ENCODE measurements around the gene CTNND2. TPM values are rescaled to one million over a fixed set of nuclear protein-coding genes. Genes with fewer than 3 reads are reported as not detected.

CTNND2 gene
- total and polyA plus RNA-seq, 10 of the 15 experiments (the other 5 are each of a cell fraction or from before 2014, with no cell fraction given), result 0.02 to 0.16 (median 0.04) TPM; not detected in 7

DNA sequence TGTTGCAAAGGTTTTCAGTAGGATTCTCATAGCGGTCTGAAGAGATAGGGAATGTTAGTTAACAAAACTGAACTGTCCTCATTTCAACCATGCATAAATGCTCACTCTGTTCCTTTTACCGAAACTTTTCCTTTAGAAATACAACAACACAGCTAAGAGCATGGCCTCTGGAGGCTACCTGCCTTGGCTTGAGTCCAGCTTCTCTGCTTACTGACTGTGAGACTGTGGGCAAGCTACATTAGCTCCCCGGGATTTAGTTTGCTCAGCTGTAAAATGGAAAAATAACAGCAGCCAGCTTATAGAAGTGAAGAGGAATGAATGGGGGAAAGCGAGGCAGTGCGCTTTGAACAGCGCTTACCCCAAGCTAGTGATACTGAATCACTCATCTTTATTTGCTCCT is 635.4 kb downstream of the CTNND2 start:
- H3K27me3 ChIP-seq (replicated peaks in 1 of 2; ENCODE audit: control insufficient read depth in 2 of 2, insufficient read depth in 2 of 2, low read length in 1 of 2), result no peaks in the 10 kb centered on the region
- intact Hi-C loops (cut with micrococcal nuclease; ENCODE audit: unreplicated experiment), result loop anchor here (5.0 kb wide), 2 partner anchors 223 to 453 kb away; no protein-coding TSS in a partner anchor
- no peaks in the 10 kb centered on the region for H3K36me3 ChIP-seq (ENCODE audit: control insufficient read depth in 2 of 2, insufficient read depth in 2 of 2, low read length in 1 of 2)
- TF ChIP-seq MTA2 (IDR thresholded peaks at IDR 0.05; ENCODE audit: low read depth) (no peak), TCF3 (IDR thresholded peaks at IDR 0.05; ENCODE audit: borderline replicate concordance, insufficient read depth, low read depth, low read length) (no peak), BHLHE40 (IDR thresholded peaks at IDR 0.05; ENCODE audit: borderline replicate concordance in 1 of 2, low read depth in 2 of 2, low read length in 1 of 2) (no peak), SMARCA5 (IDR thresholded peaks at IDR 0.05) (no peak), MXI1 (IDR thresholded peaks at IDR 0.05; ENCODE audit: low read depth, low read length) (no peak), SUPT20H (IDR thresholded peaks at IDR 0.05; ENCODE audit: borderline replicate concordance, control insufficient read depth, low read depth, low read length) (no peak), NFYA (IDR thresholded peaks at IDR 0.05; ENCODE audit: borderline replicate concordance, low read depth, low read length) (no peak), JUNB (IDR thresholded peaks at IDR 0.05) (no peak), ETV6 (conservative IDR thresholded peaks at IDR 0.05 in 1 of 2, IDR thresholded peaks at IDR 0.05 in 1 of 2; ENCODE audit: borderline replicate concordance in 1 of 2, low read depth in 1 of 2) (no peak), BCL11A (IDR thresholded peaks at IDR 0.05; ENCODE audit: low read depth, low read length) (no peak), BMI1 (IDR thresholded peaks at IDR 0.05; ENCODE audit: borderline replicate concordance) (no peak), ZZZ3 (IDR thresholded peaks at IDR 0.05; ENCODE audit: control insufficient read depth, insufficient read length, low read depth) (no peak)
- TF ChIP-seq, protein P1, sequence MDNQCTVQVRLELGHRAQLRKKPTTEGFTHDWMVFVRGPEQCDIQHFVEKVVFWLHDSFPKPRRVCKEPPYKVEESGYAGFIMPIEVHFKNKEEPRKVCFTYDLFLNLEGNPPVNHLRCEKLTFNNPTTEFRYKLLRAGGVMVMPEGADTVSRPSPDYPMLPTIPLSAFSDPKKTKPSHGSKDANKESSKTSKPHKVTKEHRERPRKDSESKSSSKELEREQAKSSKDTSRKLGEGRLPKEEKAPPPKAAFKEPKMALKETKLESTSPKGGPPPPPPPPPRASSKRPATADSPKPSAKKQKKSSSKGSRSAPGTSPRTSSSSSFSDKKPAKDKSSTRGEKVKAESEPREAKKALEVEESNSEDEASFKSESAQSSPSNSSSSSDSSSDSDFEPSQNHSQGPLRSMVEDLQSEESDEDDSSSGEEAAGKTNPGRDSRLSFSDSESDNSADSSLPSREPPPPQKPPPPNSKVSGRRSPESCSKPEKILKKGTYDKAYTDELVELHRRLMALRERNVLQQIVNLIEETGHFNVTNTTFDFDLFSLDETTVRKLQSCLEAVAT (IDR thresholded peaks at IDR 0.05), result no peak
- TF ChIP-seq, protein P2, sequence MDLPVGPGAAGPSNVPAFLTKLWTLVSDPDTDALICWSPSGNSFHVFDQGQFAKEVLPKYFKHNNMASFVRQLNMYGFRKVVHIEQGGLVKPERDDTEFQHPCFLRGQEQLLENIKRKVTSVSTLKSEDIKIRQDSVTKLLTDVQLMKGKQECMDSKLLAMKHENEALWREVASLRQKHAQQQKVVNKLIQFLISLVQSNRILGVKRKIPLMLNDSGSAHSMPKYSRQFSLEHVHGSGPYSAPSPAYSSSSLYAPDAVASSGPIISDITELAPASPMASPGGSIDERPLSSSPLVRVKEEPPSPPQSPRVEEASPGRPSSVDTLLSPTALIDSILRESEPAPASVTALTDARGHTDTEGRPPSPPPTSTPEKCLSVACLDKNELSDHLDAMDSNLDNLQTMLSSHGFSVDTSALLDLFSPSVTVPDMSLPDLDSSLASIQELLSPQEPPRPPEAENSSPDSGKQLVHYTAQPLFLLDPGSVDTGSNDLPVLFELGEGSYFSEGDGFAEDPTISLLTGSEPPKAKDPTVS (IDR thresholded peaks at IDR 0.05; ENCODE audit: low read depth, low read length), result no peak
- in situ Hi-C loops (cut with MboI), result loop anchor here (25.0 kb wide), 1 partner anchor 743 kb away; no protein-coding TSS in a partner anchor
- no peak overlapping the region for H3K4me3 ChIP-seq
- DNase-seq (ENCODE audit: low read depth, low spot score) (no peak), FAIRE-seq (no peak), ATAC-seq (no peak)
- H4K20me1 ChIP-seq (ENCODE audit: control insufficient read depth, insufficient read depth), result no peaks in the 10 kb centered on the region
- H3K4me1 ChIP-seq (ENCODE audit: control insufficient read depth, insufficient read depth, low read length), result no peaks in the 10 kb centered on the region
- 37% methylated on average over 6 of the region's 6 CpGs for WGBS (ENCODE audit: insufficient coverage, insufficient replicate concordance, low lambda C conversion rate, missing lambda C conversion rate)
- no TSS peak for BruUV-seq (replicated peaks)
- H3K9me3 ChIP-seq (replicated peaks; ENCODE audit: control insufficient read depth, insufficient read depth, low read length), result no peaks in the 10 kb centered on the region
- ChIA-PET POLR2A (no interaction called here), CTCF (interaction anchor here (0.6 to 2.0 kb wide), 4 partner anchors 9 to 755 kb away, joined by 3 to 6 read pairs (median 4); no protein-coding TSS in a partner anchor), SMC1A (ENCODE audit: uncharacterized antibody, unreplicated experiment) (interaction anchor here (0.6 to 1.3 kb wide), 2 partner anchors 9 to 21 kb away, joined by 3 read pairs; no protein-coding TSS in a partner anchor), RAD21 (ENCODE audit: unreplicated experiment) (no interaction called here)
- H3K27ac ChIP-seq (ENCODE audit: control insufficient read depth, insufficient read depth), result no peak overlapping the region
- no peak overlapping the region for H2AFZ ChIP-seq (ENCODE audit: control insufficient read depth, low read depth, low read length)
- H3K9ac ChIP-seq (ENCODE audit: control insufficient read depth, insufficient read depth, low read length), result no peak overlapping the region
- no peaks in the 10 kb centered on the region for H3K79me2 ChIP-seq (ENCODE audit: control insufficient read depth, insufficient read depth, low read length)
- H3K4me2 ChIP-seq (ENCODE audit: control insufficient read depth, insufficient read depth), result no peak overlapping the region

Measured in GM12878 (cell line).